ENCODE measurements around the gene LYPD6.

The LYPD6 gene

DNA sequence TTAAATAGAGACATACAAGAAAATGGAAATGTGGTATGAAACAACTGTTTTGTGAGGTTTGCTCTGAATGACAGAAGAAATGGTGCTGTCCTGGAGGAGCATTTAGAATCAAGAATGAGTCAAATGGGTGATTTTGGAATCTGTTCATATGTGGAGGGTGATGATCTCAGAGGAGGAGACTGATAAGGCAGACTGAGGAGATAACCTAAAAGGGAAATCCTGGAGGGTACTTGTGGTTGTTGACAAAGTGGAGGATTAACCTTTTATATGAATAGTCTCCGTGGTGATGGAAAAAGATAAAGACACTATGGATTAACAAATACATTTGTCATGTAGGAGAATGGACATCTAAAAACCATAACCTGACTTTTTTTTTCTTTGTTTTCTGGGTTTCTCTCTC is 183.1 kb downstream of the LYPD6 start:
- no peak for DNase-seq (ENCODE audit: low spot score)

All from pons (tissue), 1 donor.